HT-29 (cell line): ENCODE results near the gene TRAF3. TPM values are rescaled to one million over a fixed set of nuclear protein-coding genes. Genes with fewer than 3 reads are reported as not detected.
"Not testable (repeated sequence)": the region's sequence is repeated elsewhere in the genome, so short reads cannot be mapped to it uniquely, and the experiment has no call there.

ENCODE experiments used
- DNase-seq: peaks from one replicate; pipeline ENCODE4 v3.0.0-alpha.2; 2015; ENCODE audit warnings: low spot score
- total RNA-seq: library from RNA; depleted of rRNA; stranded (reverse); fragments of >200 nt; shearing (Covaris generic); gene quantifications from 2 replicates; pipeline ENCODE4 v1.2.3, GENCODE V29; 2014

The TRAF3 gene
- total RNA-seq, 1 experiment from 2014 or later: 8.7 TPM

GRCh38 chr14:102805941-102806340, 28.7 kb downstream of the TRAF3 start:
- DNase-seq: no peak

DNA sequence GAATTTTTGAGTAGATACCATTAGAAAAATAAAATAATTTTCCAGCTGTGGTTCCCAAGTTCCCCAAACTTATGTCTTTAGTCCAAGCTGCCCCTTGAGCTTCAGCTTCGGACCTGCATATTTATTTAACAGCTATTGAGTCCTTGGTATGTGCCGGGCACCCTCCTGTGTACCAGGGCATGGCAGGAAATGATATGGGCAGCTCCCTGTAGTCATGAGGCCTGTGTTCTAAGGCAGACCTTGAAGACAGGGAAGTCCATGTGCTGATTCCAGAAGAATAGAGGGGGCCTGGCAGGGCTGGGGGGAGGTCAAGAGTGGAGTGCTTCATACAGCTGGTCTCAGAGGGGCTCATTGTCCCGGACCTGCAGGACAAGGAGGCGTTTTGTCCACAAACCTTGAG, 29.2 kb downstream of the TRAF3 start:
- no peak for DNase-seq

DNA sequence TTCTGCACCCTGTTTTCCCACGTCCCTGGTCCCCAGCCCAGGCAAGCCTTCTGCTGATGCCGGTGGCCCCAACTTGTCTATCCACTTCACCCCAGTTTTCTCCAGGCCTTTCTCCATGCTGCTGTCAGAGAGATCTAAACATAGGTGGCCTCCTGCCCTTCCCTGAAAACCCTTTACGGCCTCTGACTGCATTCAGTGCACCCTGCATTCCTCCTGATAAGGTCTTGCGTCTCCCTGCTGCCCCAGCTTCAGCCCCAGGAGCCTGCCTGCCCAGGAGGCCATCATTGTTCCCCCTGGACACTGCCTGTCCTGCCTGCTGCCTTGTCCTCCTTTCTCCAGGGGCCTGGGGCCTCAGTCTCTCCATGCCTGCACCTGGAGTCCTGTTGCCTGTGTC, 29.8 kb downstream of the TRAF3 start:
- no peak for DNase-seq

DNA sequence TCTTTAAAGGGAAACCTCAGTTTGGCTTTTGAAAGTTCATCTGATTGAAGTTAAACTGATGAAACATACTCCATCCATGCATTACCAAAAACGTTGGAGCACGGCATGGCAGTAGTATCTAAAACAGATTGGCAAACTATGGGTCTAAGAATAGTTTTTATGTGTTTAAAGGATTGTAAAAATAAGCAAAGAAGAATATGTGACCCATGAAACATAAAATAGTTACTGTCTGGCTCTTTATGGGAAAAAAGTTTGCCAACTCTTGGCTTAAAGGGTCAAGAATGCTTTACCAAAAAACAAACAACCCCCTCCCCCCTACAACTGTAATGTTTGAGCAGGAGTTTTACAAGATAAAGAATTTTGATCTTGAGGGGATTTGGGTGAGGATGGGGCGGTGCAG, 32.6 kb downstream of the TRAF3 start:
- no peak for DNase-seq

GRCh38 chr14:102810523-102810922, 33.3 kb downstream of the TRAF3 start:
- no peak for DNase-seq

DNA sequence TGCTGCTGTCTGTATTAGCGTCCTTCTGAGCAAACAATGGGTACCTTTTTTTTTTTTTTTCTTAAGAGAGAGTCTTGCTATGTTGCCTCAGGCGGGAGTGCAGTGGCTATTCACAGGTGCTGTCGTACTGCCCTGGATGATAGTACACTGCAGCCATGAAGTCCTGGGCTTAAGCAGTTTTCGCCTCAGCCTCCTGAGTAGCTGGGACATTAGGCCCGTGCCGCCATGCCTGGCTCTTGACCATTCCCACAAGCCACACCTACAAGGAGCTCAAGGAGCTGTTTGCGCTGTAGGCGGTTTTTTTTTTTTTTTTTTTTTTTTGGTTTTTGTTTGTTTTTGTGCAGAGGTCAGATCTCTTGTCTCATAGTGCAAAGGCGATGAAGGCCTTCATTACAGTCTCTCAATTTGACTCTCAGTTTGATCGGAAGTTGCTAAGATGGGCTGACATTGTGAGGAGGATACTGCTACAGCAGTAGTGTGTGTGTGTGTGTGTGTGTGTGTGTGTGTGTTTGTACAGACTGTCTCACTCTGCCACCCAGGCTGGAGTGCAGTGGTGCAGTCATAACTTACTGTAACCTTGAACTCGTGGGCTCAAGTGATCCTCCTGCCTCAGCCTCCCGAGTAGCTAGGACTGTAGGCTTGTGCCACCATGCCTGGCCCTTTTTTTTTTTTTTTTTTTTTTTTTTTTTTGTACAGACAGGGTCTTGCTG, 34.2 kb downstream of the TRAF3 start:
- DNase-seq: no peak

- no peak for DNase-seq
Observed at GRCh38 chr14:102811971-102812370, 34.7 kb downstream of the TRAF3 start.

- no peak for DNase-seq
Observed at GRCh38 chr14:102813691-102814090, 36.4 kb downstream of the TRAF3 start.

DNA sequence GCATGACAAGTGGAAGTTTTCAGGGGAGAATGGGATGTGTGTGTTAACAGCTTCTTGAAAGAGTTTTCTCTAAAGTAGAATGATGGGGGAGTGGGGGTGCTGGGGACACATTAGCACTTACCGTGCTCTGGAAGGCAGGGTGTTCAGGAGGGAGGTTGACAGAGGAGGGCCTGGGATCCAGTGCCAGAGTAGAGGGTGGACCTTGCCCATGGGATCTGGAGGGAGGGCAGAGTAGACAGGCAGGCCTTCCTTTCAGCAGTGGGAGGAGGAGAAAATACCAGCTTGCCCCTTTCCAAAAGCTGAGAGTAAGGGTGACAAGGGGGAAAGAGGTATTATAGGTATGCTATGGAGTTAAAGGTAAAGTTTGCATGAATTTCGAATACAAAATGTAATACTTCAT, 40.1 kb downstream of the TRAF3 start:
- DNase-seq: no peak

- no peak for DNase-seq
Observed at GRCh38 chr14:102817942-102818940, 41.0 kb downstream of the TRAF3 start.

- peak; percentile 12 for DNase-seq
Observed at GRCh38 chr14:102819176-102819628, 42.0 kb downstream of the TRAF3 start.

DNA sequence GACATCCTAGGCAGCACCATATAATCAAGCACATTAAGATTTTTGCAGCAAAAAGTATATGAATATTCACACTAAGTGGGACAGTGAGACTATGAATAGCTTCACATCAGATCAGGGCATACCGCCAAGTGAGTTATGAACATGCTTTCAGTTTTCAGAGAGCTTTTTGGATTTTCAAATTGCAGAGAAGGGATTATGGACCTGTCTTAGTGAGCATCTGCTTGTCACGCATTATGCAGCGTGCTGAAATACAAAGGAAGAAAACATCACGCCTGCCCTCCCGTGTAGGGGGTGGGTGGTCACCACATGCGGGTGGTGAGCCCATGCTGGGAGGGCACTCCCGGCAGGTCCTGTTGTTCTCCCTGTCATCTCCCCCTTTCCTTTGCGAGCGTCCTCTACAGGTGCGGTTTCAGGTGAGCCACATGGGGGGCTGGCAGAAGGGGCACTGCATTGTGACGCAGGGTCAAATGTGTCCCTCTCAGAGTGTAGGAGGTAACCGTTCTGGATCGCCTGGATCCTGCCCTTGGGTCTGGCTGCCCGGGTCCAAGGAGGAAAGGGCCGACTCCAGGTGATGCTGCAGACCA, 42.6 kb downstream of the TRAF3 start:
- no peak for DNase-seq

DNA sequence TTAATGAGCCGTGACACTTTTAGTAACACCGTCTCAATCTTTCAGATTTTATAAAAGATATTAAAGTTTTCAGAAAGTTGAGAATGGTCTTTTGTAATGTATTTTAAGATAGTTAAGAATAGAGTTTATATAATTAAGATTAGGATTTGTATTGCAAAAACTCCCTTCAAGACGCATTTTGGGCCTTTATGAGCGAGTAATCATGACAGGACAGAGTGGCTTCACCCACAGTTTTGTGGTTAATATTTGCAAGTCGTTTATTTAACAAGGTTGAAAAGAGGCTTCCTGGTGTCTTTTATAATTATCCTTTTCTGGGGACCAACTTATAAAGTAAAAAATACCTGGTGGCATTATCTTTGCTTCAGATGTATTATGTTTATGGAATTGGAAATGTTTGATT, 44.0 kb downstream of the TRAF3 start:
- DNase-seq: no peak

DNA sequence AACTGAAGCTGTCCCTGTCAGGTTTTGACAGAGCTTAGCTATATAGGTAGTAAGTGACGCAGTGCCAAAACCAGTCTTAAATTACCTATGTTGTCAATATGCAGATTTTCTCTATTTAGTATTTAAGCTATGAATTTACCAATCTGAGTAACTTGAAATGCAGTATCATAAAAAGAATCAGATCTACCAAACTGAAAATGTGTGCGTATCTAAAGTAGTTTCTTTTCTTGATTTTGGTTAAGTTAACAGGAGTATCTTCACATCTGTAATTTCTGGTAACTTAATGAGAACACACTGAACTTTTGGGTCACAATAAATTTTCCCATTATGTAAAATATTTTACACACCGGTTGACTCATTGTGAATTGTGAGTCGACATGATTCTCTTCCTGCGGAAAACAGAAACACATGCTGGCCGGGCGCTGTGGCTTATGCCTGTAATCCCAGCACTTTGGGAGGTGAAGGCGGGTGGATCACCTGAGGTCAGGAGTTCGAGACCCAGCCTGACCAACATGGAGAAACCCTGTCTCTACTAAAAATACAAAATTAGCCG, 45.1 kb downstream of the TRAF3 start:
- no peak for DNase-seq

- DNase-seq: not testable (repeated sequence)
Observed at GRCh38 chr14:102822887-102823286, 45.6 kb downstream of the TRAF3 start.

DNA sequence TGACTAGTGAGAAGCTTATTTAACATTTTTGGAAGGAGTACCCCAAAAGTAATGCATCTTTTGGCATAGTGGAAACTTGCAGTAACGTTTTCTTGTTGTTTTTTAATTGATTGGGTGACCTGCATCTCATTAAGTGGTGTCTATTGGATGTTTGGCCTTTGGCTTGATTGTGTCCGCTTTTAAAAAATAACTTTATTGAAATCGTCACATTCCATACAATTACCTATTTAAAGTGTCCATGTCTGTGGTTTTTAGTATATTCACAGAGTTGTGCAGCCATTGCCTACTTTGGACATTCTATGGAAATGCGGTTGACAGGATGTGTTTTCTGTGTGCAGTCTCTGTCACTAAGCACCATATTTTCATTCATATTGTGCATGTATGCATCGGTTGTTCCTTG, 46.3 kb downstream of the TRAF3 start:
- no peak for DNase-seq

- DNase-seq: no peak
Observed at GRCh38 chr14:102824832-102825231, 47.6 kb downstream of the TRAF3 start.

DNA sequence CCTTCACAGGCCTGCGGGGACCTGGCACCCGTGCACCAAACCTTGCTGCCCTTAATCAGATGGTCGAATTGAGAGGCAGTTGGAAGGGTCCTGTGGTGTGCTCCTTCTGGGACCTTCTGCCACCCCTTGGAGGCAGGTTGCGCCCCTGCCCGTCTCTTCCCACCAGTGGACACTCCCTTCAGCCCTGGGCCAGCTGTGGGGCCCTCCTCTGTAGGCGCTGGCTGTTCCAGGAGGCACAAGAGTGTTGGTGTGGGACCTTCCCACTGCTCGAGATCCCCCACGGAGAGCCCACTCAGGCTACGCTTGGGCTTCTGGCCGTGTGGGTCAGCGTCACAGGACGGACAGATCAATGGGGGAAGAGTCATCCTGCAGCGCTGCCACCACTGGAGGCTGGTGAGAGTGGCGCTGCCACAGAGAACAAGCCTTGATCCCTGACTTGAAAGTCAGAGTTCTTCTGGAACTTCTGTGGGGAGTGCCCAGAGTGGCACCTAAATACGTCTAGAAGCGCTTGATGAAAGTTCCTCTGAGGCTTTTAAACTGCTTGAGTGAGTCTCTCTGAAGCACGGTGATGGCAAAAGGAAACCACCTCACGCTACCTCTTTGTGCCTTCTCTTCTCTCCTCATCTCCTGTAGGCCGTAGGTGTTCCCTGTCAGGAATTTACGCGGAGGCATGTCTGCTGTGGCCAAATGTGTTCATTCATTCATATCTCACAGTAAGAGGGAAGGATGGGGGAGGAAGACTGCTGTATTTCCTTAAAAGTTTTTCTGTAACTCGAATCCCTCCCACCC, 48.3 kb downstream of the TRAF3 start:
- DNase-seq: no peak

GRCh38 chr14:102826161-102826560, 48.9 kb downstream of the TRAF3 start:
- no peak for DNase-seq

DNA sequence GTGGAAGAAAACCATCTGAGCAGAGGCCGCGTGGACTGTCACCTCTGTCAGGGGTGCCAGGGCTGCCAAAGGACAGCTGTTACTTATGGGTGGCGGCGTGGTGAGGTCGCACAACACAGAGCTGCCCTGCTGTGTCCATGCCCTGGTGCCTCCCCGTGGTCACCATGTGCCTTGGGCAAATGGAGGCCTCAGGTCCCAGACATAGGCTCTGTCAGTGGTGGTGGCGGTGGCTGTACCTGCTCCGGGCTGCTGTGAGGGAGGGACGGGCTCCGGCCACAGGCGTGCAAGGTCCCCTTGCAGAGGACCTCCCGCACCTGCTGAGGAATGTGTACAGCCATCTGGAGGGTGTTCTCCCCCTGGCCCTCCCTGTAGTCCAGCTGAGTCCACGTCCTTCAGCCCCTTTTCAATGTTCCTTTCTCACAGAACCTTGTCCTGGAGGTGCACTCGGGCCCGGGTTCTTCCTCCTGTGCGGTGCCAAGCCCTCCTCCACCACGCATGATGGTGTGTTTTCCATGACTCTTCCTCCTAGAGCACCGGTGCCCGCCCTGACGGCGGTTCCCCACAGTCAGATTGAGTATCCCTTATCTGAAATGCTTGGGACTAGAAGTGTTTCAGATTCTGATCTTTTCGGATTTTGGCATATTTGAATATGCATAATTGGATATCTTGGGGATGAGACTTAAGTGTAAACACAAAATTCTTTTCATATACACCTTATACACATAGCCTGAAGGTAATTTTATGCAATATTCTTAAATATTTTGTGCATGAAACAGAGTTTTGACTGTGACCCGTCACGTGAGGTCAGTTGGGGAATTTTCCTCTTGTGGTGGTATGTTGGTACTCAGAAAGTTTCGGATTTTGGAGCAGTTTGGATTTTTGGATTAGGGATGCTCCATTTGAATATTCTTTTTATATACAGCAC, 49.8 kb downstream of the TRAF3 start:
- no peak for DNase-seq
